GM19452 (cell line): ENCODE results near the gene MRPL24.

Source experiments
- ATAC-seq: cut with Tn5 transposase; IDR thresholded peaks from one replicate; pipeline ENCODE4 v1.9.1; 2021; ENCODE audit not compliant: unreplicated experiment

Gene MRPL24

GRCh38 chr1:156693848-156694689 lies 46.8 kb downstream of the MRPL24 start:
- ATAC-seq = no peak

- no peak for ATAC-seq
Measured at GRCh38 chr1:156692925-156693847, 47.7 kb downstream of the MRPL24 start.

GRCh38 chr1:156692441-156692924 lies 48.4 kb downstream of the MRPL24 start:
- ATAC-seq = no peak

GRCh38 chr1:156691665-156692440 lies 49.0 kb downstream of the MRPL24 start:
- no peak for ATAC-seq

- no peak for ATAC-seq
Measured at GRCh38 chr1:156691191-156691590, 49.7 kb downstream of the MRPL24 start.

- no peak for ATAC-seq
Measured at GRCh38 chr1:156690675-156691036, 50.2 kb downstream of the MRPL24 start.

GRCh38 chr1:156689953-156690674 lies 50.8 kb downstream of the MRPL24 start:
- no peak for ATAC-seq

GRCh38 chr1:156689035-156689952 lies 51.6 kb downstream of the MRPL24 start:
- ATAC-seq = no peak
